ENCODE results near the gene KIF1A. TPM values are rescaled to one million over a fixed set of nuclear protein-coding genes. Genes with fewer than 3 reads are reported as not detected.

KIF1A gene
- total RNA-seq, 6 experiments from 2014 or later = not detected

GRCh38 chr2:240834377-240834975 lies 14.5 kb upstream of the KIF1A start:
- no peak for TF ChIP-seq CTCF (IDR thresholded peaks at IDR 0.05)
- Mint-ChIP-seq H3K4me3 (no peak overlapping the region), H3K27ac (no peak overlapping the region), H3K36me3 (ENCODE audit: low read depth) (no peaks in the 10 kb centered on the region), H3K27me3 (ENCODE audit: insufficient read depth) (peaks cover 20% of the 10 kb centered on the region), H3K9me3 (no peaks in the 10 kb centered on the region), H3K4me1 (ENCODE audit: low read depth) (no peaks in the 10 kb centered on the region)
- no peak for DNase-seq

GRCh38 chr2:240833724-240834285 lies 13.8 kb upstream of the KIF1A start:
- no peaks in the 10 kb centered on the region for H3K36me3 Mint-ChIP-seq (ENCODE audit: low read depth)
- H3K4me3 Mint-ChIP-seq = no peak overlapping the region
- H3K9me3 Mint-ChIP-seq = no peaks in the 10 kb centered on the region
- no peak overlapping the region for H3K27ac Mint-ChIP-seq
- H3K27me3 Mint-ChIP-seq (ENCODE audit: insufficient read depth) = peaks cover 19% of the 10 kb centered on the region
- TF ChIP-seq CTCF (IDR thresholded peaks at IDR 0.05) = no peak
- H3K4me1 Mint-ChIP-seq (ENCODE audit: low read depth) = no peaks in the 10 kb centered on the region
- no peak for DNase-seq

- H3K4me1 Mint-ChIP-seq (ENCODE audit: low read depth) = no peaks in the 10 kb centered on the region
- no peaks in the 10 kb centered on the region for H3K9me3 Mint-ChIP-seq
- no peak overlapping the region for H3K4me3 Mint-ChIP-seq
- no peak overlapping the region for H3K27ac Mint-ChIP-seq
- no peaks in the 10 kb centered on the region for H3K36me3 Mint-ChIP-seq (ENCODE audit: low read depth)
- TF ChIP-seq CTCF (IDR thresholded peaks at IDR 0.05) = no peak
- DNase-seq = no peak
- H3K27me3 Mint-ChIP-seq (ENCODE audit: insufficient read depth) = peaks cover 22% of the 10 kb centered on the region
These were observed 13.0 kb upstream of the KIF1A start for GRCh38 chr2:240832921-240833494.

- peak; percentile 59 for DNase-seq
- Mint-ChIP-seq H3K36me3 (ENCODE audit: low read depth) (no peaks in the 10 kb centered on the region), H3K9me3 (no peaks in the 10 kb centered on the region), H3K27ac (no peak overlapping the region), H3K27me3 (ENCODE audit: insufficient read depth) (peaks cover 22% of the 10 kb centered on the region), H3K4me1 (ENCODE audit: low read depth) (no peaks in the 10 kb centered on the region), H3K4me3 (no peak overlapping the region)
- no peak for TF ChIP-seq CTCF (IDR thresholded peaks at IDR 0.05)
These were observed 12.2 kb upstream of the KIF1A start for GRCh38 chr2:240832205-240832727.

GRCh38 chr2:240831594-240832204 lies 11.7 kb upstream of the KIF1A start:
- no peak for TF ChIP-seq CTCF (IDR thresholded peaks at IDR 0.05)
- no peak overlapping the region for H3K27ac Mint-ChIP-seq
- no peaks in the 10 kb centered on the region for H3K9me3 Mint-ChIP-seq
- H3K27me3 Mint-ChIP-seq (ENCODE audit: insufficient read depth) = peaks cover 24% of the 10 kb centered on the region
- no peaks in the 10 kb centered on the region for H3K36me3 Mint-ChIP-seq (ENCODE audit: low read depth)
- no peak overlapping the region for H3K4me3 Mint-ChIP-seq
- no peaks in the 10 kb centered on the region for H3K4me1 Mint-ChIP-seq (ENCODE audit: low read depth)
- DNase-seq = no peak
